Fibroblast of the aortic adventitia (primary cell): ENCODE results near the gene CERS5. TPM values are rescaled to one million over a fixed set of nuclear protein-coding genes. Genes with fewer than 3 reads are reported as not detected.
A peak's percentile ranks its signal among the peaks of the same experiment; 100 is the strongest.

Source experiments
- DNase-seq: peaks from one replicate; pipeline ENCODE4 v3.0.0-alpha.2; 2010; ENCODE audit warnings: low read depth
- H3K4me3 ChIP-seq: 2 replicates; pipeline ENCODE4 v1.5.1; 2011; ENCODE audit warnings: low read depth, mild to moderate bottlenecking, control low read depth, low read length, moderate library complexity
- CTCF ChIP-seq: IDR thresholded peaks from 2 replicates; pipeline ENCODE4 v1.5.1; 2011; ENCODE audit warnings: mild to moderate bottlenecking, low read length, control low read depth, inconsistent platforms; ENCODE audit not compliant: insufficient read depth
- total RNA-seq: library from RNA; depleted of rRNA; stranded (reverse); fragments of >200 nt; gene quantifications from 2 replicates; pipeline ENCODE4 v1.2.3, GENCODE V29; 2012; ENCODE audit warnings: low replicate concordance

CERS5 gene
- total RNA-seq, 1 donor = 32.7 TPM

GRCh38 chr12:50101663-50102062 is 65.5 kb downstream of the CERS5 start:
- peak; percentile 57 for DNase-seq
- no peak overlapping the region for H3K4me3 ChIP-seq
- TF ChIP-seq CTCF = peak; percentile 67

GRCh38 chr12:50100561-50100960 is 66.6 kb downstream of the CERS5 start:
- TF ChIP-seq CTCF = no peak
- DNase-seq = no peak
- no peak overlapping the region for H3K4me3 ChIP-seq

- TF ChIP-seq CTCF = no peak
- DNase-seq = peak; percentile 54
- no peak overlapping the region for H3K4me3 ChIP-seq
Observed at GRCh38 chr12:50099302-50100008, 67.7 kb downstream of the CERS5 start.

- TF ChIP-seq CTCF = no peak
- DNase-seq = no peak
- H3K4me3 ChIP-seq = no peak overlapping the region
Observed at GRCh38 chr12:50097952-50098351, 69.2 kb downstream of the CERS5 start.

- H3K4me3 ChIP-seq = no peak overlapping the region
- TF ChIP-seq CTCF = no peak
- no peak for DNase-seq
Observed at GRCh38 chr12:50090391-50090790, 76.8 kb downstream of the CERS5 start.

- H3K4me3 ChIP-seq = no peak overlapping the region
- TF ChIP-seq CTCF = no peak
- DNase-seq = no peak
Observed at GRCh38 chr12:50089730-50090129, 77.4 kb downstream of the CERS5 start.
